DLD1 (cell line): ENCODE results near the gene E2F4.

Source experiments
- in situ Hi-C: cut with HindIII; loops from 2 replicates; pipeline ENCODE4 v1.10.0; 2017; ENCODE audit warnings: low sequenced_read_pairs

Gene E2F4

GRCh38 chr16:67190448-67191399 lies 1.2 kb upstream of the E2F4 start:
- in situ Hi-C loops, result no loop called here

DNA sequence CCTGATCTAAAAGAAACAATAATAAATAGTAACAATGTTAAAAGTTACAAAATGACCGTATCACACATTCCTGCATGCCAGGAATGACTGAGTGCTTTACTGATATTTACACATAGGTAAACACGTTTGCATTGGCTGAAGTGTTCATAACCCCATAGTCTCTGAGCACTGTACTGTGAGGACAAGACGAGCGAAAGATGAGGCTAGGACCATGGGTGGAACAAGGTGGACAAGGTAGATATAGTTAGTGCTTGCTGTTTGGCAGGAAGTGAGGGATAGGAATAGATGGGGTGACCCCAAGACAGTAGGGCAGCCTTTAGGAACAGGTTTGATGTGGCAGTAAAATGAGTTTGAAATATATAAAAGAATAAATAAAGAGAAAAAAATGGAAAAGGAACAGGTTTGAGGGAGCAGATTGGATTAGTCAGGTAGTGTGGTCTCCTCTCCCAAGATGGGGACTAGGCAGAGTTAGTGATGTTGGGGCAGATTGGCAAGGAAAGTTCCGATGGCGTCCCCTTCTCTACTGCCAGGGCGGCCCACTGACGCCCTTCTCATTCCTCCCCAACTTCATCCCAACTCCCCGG lies 452 bp upstream of the E2F4 start:
- in situ Hi-C loops, result no loop called here

GRCh38 chr16:67192781-67193361 lies 916 bp downstream of the E2F4 start:
- in situ Hi-C loops, result no loop called here

GRCh38 chr16:67193536-67193935 lies 1.6 kb downstream of the E2F4 start:
- in situ Hi-C loops, result no loop called here

DNA sequence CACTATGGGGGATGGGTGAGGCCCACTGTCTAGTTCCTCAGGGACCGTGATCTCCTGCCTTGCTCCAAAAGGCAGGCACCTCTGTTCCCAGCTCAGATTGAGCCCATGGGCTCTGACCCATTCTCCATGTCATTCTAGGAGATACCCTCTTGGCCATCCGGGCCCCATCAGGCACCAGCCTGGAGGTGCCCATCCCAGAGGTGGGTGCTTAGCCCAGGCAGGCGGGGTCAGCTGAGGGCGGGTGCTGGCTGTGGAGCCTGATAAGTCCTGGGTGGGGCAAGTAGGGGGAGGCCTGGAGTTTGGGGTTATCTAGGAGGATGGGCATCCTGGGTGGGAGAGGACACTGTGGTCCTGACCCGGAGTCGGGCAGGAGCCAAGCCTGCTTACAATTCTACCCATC lies 2.3 kb downstream of the E2F4 start:
- in situ Hi-C loops, result no loop called here

DNA sequence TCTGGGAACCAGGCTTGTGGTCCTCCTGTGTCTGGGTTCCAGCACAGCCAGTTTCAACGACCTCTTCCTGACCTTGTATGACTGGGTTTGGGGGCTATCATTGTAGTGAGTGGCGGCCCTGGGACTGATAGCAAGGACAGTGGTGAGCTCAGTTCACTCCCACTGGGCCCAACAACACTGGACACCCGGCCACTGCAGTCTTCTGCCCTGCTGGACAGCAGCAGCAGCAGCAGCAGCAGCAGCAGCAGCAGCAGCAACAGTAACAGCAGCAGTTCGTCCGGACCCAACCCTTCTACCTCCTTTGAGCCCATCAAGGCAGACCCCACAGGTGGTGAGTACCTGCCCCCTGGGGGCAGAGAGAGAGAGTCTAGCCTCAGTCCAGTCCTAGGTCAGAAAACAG lies 3.7 kb downstream of the E2F4 start:
- in situ Hi-C loops, result no loop called here

DNA sequence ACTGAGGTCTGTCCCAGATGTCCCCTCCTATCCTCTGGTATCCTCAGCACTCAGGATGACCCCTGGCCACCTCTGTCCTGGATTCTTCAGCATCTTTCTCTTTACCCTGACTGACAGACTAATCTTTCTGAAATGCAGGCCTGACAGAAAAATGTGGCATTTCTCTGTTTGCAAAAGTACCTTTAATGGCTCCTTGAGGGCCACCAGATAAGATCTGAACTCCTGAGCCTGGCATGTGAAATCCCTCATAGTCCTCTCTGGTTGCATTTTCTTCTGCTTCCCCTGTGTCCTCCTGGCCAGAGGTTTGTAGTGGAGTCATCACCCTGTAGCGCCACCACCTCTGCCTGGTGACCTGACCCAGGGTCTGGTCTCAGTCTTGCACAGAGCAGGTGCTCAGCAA lies 4.9 kb downstream of the E2F4 start:
- in situ Hi-C loops, result no loop called here

DNA sequence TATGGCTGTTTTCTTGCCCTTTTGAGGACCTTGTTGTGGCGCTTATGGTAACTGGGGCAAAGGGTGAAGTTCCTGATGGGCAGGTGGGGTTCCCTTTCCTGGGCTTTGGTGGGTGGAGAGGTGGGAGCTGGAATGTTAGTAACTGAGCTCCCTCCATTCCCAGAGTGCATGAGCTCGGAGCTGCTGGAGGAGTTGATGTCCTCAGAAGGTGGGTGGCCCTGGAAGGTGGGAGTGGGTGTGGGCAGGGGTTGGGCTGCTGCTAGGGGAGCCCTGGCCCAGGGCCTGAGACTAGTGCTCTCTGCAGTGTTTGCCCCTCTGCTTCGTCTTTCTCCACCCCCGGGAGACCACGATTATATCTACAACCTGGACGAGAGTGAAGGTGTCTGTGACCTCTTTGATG lies 5.7 kb downstream of the E2F4 start:
- in situ Hi-C loops, result no loop called here

- in situ Hi-C loops, result no loop called here
Measured at GRCh38 chr16:67198238-67198734, 6.3 kb downstream of the E2F4 start.

- in situ Hi-C loops, result no loop called here
Measured at GRCh38 chr16:67199011-67199807, 7.3 kb downstream of the E2F4 start, which contains the start of gene ELMO3. Gene ELMO3 (plus strand): TSS chr16:67199131. CDS start chr16:67199327, 196 bp downstream.

- in situ Hi-C loops, result no loop called here
Measured at GRCh38 chr16:67199808-67200198, 7.8 kb downstream of the E2F4 start.

- in situ Hi-C loops, result no loop called here
Measured at GRCh38 chr16:67200491-67200890, 8.5 kb downstream of the E2F4 start.

- in situ Hi-C loops, result no loop called here
Measured at GRCh38 chr16:67201411-67202345, 9.7 kb downstream of the E2F4 start.

DNA sequence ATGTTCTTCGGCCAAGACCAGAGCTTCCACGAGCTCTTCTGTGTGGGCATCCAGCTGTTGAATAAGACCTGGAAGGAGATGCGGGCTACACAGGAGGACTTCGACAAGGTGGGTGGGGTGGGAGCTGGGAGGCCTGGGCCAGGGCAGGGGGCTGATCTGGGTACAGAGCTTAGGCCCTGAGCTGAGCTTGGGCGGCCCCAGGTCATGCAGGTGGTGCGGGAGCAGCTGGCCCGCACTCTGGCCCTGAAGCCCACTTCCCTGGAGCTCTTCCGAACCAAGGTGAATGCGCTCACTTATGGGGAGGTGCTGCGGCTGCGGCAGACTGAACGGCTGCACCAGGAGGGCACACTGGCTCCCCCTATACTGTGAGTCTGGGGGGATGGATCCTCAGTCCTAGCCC lies 10.5 kb downstream of the E2F4 start:
- in situ Hi-C loops, result no loop called here

DNA sequence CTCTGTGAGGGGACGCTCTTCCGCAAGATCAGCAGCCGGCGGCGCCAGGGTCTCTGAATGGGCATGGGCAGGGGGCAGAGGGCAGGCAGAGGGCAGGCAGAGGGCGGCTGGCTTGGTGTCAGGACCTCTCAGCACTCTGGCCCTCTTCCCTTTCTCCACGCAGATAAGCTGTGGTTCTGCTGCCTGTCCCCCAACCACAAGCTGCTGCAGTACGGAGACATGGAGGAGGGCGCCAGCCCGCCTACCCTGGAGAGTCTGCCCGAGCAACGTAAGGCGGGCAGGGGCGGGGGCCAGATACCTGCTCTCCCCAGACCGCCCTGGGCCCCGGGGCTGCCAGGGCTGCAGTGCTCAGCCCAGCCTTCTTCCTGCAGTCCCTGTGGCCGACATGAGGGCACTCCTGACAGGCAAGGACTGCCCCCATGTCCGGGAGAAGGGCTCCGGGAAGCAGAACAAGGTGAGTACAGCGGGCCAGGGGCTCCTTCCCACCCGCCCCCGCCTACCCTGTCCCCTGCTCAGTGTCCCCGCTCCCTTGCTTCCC lies 11.1 kb downstream of the E2F4 start:
- in situ Hi-C loops, result no loop called here

- in situ Hi-C loops, result no loop called here
Measured at GRCh38 chr16:67204076-67204475, 12.1 kb downstream of the E2F4 start.

GRCh38 chr16:67206129-67206837 lies 14.3 kb downstream of the E2F4 start:
- in situ Hi-C loops, result no loop called here

DNA sequence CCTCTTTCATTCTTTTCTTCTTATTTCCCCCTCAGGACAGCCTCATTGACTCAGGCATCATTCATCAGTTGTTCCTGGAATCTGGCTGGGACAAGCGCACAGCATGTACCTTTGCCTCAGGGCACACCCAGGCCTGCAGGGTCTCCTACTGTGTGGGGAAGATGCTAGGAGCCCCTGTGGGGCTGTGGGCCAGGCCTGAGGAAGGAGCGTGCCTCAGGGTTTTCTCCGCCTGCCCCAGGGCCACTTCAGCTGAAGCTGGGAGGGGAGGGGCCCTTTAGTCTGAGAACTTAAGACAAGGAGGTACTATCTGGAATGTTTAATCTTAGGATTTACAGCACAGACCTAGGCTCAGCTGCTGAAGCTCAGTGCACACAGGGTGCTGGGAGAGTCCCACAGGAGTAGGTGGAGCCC lies 14.9 kb downstream of the E2F4 start:
- in situ Hi-C loops, result no loop called here
